ENCODE measurements around the gene RACK1.
"Not testable (repeated sequence)": the region's sequence is repeated elsewhere in the genome, so short reads cannot be mapped to it uniquely, and the experiment has no call there.

The RACK1 gene

DNA sequence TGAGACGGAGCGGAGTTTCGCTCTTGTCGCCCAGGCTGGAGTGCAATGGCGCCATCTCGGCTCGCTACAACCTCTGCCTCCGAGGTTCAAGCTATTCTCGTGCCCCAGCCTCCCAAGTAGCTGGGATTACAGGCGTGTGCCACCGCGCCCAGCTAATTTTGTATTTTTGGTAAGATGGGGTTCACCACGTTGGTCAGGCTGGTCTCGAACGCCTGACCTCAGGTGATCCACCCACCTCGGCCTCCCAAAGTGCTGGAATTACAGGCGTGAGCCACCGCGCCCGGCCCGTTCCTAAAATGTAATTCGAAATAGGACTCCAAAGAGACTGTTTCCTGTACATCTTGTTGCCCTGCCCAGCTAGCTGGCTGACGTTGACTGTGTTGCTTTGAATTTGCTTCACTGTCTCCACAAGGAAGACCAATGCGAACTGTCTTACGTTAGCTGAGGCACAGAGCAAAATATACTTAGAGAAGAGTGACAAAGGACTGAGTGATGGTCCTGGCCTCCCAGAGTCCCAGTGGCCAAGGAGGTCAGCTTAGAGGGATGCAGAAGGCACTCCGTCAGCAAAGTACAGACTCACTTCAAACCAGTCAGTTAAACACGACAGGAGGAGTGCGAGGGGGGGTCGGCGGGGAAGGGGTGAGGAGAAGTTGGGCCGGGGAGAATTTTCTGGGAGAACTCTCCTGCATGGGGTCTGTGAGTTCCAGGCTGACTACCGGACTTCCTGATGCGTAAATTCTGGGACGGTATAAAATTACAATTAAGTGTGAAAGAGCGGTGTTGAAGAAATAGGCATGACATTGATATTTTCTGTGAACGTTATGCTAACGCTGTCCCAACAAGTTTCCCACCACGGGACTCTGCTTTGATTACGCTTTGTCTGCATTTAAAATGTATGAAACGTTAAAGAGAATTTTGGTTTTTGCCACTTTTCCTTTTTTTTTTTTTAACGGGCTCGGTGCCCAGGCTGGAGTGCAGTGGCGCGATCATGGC lies 27.4 kb downstream of the RACK1 start:
- DNase-seq (ENCODE audit: low spot score) = peak; percentile 57

DNA sequence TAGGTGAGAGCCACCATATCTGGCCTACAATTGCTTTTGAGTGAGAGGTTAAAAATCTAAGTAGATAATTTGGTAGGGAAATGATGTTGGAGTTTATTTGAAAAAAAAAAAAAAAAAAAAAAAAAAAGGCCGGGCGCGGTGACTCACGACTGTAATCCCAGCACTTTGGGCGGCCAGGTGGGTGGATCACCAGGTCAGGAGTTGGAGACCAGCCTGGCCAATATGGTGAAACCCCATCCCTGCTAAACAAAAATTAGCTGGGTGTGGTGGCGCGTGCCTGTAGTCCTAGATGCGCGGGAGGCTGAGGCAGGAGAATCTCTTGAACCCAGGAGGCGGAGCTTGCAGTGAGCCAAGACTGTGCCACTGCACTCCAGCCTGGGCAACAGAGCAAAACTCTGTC lies 29.5 kb downstream of the RACK1 start:
- not testable (repeated sequence) for DNase-seq (ENCODE audit: low spot score)

DNA sequence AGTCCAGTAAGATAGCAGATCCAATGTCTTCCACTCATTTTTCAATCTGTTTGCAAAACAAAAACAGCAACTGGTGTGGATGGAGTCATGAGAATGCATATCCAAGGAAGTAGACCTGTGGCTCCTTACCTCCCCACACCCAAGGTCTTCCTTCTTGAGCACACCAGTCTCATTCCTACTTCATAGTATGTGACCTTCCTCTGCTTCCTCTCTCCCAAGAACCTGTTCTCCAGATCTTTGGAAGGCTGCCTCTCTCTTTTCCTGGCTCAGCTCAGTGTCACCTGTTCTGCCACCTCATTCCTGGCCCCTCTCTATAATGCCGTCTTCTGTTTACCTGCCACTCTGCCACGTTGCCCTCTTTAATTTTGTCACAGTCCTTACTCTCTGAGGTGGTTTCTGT lies 30.8 kb downstream of the RACK1 start:
- DNase-seq (ENCODE audit: low spot score) = no peak

DNA sequence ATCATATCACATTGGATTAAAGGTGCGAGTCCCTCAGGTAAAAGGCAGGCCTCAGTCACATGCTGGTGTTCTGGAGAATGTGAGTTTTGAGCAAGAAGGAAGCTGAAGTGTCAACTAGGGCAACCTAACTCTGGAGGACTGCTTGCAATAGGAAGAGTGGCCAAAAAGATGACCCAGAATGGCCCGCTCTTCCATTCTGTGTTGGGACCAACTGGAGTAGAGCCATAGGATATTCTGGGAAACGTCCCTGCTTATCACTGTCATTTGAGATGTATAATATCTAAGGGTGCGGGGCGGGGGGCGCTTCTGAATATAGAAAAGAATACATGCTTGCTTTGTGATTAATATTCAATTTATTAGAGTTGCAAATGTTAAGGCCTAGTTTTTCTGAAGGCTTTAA lies 31.6 kb downstream of the RACK1 start:
- DNase-seq (ENCODE audit: low spot score) = no peak

DNA sequence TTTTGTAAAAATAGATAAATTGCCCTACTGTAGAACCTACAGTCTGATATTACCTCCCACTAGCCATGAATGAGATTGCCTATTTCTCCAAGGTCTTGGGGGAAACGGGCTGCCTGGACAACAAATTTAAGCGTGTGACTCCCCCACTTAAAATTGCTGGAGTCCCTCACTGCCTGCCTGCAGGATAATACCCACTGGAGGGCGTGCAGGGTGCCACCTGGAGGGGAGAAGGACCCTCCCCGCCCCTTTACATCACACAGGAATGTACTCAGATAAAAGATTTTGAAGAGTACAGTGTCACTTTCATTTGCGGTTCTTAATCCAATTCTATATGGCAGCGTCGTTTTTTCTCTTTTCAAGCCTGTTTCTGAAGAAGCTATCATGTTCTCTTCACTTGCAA lies 32.5 kb downstream of the RACK1 start:
- DNase-seq (ENCODE audit: low spot score) = no peak

DNA sequence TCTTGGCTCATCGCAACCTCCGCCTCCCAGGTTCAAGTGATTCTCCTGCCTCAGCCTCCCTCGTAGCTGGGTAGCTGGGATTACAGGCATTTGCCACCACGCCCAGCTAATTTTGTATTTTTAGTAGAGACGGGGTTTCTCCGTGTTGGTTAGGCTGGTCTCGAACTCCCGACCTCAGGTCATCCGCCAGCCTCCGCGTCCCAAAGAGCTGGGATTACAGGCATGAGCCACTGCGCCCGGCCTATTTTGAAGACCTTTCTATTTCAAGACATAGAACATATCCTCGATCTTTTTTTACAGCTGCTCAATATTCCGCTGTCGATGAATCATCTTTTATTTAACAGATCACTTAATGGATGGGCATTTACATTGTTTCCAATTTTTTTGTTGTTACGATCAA lies 33.0 kb downstream of the RACK1 start:
- DNase-seq (ENCODE audit: low spot score) = not testable (repeated sequence)

DNA sequence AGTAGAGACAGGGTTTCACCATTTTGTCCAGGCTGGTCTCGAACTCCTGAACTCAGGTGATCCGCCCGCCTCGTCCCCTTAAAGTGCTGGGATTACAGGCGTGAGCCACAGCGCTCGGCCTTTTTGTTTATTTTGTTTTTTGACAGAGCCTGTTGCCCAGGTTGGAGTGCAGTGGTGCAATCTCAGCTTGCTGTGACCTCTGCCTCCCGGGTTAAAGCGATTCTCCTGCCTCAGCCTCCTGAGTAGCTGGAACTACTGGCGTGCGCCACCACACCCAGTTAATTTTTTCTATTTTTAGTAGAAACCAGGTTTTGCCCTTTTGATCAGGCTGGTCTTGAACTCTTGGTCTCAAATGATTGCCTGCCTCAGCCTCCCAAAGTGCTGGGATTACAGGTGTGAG lies 33.6 kb downstream of the RACK1 start:
- not testable (repeated sequence) for DNase-seq (ENCODE audit: low spot score)

DNA sequence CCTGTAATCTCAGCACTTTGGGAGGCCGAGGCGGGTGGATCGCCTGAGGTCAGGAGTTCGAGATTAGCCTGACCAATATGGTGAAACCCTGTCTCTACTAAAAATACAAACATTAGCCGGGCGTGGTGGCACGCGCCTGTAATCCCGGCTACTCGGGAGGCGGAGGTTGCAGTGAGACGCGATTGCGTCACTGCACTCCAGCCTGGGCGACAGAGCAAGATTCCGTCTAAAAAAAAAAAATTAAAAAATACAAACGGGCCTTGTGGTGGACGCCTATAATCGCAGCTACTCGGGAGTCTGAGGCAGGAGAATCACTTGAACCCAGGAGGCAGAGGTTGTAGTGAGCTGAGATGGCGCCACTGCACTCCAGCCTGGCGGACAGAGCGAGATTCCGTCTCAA lies 34.7 kb downstream of the RACK1 start:
- not testable (repeated sequence) for DNase-seq (ENCODE audit: low spot score)

DNA sequence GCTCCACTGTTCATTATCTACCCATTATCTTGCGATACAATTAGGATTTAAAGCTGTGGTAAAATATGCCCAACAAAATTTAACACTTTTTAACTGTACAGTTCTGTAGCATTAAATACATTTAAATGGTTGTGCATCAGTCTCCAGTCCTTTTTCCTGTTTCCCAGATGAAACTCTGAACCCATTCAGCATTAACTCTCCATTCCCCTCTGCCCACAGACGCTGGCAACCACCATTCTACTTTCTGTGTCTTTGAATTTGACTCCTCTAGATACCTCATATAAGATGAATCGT lies 35.8 kb downstream of the RACK1 start:
- no peak for DNase-seq (ENCODE audit: low spot score)

DNA sequence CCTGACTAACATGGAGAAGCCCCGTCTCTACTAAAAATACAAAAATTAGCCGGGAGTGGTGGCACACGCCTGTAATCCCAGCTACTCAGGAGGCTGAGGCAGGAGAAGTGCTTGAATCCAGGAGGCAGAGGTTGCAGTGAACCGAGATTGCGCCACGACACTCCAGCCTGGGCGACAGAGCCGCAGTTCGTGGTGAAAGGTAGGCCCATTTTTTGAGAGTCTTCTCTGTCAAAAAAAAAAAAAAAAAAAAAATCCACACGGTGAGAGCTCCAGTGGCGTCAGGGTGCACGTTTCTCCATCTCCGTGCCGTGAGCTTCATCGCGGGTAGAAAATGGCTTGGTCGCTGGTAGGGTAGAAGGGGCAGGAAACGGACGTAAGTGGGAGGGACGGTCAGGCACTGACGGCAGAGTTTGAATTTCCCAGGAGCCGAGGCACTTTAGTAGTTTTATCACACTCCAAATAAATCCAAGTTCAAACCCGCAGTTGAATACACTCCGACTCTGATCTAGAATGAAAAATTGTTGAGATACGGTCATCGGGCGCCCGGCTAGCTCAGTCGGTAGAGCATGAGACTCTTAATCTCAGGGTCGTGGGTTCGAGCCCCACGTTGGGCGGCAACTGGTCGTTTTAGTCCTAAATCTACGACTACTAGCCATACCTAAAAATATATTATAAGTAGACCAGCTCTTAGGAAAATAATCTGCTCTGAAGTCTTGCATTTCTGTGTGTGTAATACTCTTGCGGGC lies 36.3 kb downstream of the RACK1 start:
- peak; percentile 91 for DNase-seq (ENCODE audit: low spot score)

DNA sequence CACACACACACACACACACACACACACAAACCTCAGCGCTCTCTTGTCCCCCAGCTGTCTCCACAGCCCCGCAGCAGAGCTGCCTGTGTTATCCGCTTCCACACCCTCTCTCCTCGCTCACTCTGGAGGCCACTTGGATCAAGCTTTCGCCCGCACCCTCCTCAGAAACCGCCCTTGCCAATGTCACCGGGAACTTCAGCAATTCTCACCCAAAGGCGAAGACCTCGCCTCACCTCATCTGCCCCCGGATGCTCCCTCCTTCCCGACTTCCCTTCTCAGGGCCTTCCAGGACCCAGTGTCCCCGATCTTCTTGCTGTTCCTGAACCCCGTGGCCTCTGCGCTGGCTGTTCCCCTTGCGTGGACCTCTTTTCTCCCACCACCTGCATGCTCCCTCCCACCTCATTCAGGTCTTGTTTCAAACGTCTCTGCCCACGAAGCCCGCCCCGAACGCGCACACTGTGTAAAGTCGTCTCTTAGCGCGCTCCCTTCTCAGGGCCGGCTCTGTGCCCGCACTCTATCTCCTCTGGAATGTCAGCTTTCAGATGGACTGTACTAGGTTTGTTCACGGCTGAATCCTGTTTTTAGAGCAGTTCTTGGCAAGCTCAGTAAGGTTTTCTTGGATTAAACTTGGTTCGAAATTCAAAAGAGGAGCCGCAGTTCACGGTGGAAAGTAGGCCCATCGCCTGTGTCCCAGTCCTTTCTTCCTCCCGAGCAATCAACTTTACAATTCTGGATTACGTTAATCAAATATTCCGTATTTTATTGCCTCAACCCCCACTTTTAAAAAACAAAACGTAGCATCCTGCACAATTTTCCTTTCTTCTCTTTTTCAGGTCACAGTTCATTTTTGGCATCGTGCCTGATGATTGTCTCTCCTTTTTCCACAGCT lies 37.7 kb downstream of the RACK1 start:
- peak; percentile 43 for DNase-seq (ENCODE audit: low spot score)

DNA sequence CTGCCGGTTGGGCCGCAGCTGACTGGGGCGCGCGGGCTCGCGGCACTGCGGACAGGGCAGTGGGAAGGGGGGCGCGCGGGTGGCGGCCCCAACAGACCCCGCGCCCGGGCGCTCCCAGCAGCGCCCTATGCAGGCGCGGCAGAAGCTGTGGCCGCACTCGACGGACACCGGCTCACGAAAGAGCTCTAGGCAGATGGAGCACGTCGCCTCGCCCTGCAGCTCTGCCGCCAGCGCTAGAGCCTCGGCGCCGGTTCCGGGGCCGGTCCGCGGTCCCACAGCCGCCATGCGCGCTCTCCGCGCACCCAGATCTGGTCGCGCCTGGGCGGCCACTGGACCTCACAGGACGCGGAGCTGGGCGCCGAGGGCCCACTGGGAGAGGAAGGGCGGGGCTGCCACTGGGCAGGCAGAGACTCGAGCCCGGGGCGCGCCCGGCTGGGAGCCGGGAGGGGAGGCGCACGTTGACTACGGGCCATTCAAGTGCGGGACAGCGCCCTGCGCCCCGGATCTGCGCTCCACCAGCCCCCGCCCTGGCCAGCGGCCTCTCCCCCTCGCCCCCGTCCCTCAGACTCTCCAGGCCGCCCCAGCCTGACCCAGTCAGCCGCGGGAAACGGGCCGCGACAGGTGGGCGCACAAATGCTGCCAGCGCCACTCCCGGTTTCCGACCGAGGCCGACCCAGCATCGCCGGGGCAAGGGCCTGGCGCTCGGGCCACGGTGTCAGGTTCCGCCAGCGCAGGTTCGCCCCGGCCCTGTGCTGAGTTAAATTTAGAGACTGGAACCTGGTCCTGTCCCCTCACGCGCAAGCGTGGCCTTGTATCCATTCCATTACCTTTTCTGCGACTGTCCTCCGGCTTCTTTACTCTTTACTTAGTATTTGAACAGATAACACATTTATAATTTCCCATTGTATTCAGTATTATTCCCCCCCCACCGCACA lies 38.6 kb downstream of the RACK1 start, which contains the start of gene TRIM7:
Gene TRIM7, minus strand, starts transcription at position 371 of the 935 bp plus-strand sequence. Its CDS starts 86 bp downstream, at position 285.
- no peak for DNase-seq (ENCODE audit: low spot score)

DNA sequence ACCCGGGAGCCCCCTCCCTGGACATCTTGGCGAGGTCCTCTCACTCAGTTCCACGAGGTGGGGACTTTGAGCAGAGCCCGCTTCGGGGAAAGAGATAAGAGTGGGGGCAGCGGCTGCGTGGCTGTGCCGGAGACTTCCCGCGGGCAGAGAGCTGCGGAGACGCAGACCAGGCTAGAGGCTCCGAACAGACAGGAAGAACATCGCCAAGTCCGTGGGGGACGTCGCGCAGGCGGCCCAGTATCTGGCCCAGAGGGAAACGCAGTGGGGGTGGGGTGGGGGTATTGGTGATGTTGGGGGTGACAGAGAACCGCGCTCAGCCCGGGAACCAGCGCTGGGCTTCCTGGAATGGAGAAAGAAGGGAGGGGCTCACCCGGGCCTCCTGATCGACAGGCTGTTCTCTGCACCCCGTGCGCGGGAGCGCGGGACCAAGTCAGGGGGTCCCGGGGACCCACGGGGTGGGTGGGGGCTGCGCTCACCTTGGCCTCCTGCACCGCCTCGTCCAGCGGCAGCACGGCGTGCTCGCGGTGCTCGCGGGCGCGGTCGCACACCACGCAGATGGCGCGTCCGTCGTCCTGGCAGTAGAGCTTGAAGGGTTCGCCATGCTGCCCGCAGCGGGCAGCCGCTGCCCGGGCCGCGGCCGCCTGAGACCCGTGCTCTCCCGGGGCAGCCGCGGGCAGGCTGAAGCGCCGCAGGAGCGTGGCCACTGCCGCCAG lies 39.4 kb downstream of the RACK1 start:
- no peak for DNase-seq (ENCODE audit: low spot score)

DNA sequence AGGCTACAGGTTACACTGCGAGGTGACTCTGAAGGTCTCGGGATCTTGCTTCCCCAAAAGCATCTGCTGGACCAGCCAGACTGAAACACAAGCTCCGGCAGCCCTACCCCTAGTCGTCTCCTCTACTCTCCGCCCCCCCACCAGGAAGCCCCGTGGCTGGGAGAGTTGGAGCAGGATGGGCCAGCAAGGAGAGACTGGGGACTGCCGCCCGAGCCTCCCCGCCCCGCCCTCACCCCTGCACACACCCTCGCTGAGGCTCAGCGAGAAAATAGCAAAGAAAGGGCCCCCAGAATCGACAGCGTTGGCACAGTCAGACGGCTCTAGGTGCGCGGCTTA lies 40.0 kb downstream of the RACK1 start:
- DNase-seq (ENCODE audit: low spot score) = no peak

DNA sequence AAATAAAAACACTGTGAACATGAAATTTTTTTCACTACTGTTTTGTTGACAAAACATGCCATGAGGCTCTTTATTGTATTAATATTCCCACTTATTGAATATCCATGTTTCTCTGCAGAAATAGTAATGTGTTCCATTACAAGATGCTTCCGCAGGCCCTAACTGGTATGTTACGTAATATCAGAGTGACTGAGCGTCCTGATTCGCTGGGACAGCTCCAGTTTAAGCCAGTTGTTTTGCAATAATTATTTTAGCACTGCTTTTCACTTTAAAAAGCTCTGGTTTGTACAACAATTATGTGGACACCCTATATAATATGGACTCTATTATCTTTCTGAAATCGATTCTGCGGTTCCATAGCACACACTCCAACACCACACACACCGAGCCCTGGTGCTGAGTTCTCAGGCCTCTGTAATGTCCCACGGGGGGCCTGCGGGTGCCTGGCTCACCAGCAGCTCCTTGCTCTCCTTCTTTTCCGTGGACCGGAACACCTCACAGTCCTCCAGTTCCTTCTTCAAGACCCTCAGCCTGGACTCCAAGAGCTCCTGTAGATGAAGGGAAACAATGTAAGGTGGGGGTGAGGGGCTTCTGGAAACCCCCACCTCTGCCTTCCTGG lies 40.5 kb downstream of the RACK1 start:
- DNase-seq (ENCODE audit: low spot score) = no peak

DNA sequence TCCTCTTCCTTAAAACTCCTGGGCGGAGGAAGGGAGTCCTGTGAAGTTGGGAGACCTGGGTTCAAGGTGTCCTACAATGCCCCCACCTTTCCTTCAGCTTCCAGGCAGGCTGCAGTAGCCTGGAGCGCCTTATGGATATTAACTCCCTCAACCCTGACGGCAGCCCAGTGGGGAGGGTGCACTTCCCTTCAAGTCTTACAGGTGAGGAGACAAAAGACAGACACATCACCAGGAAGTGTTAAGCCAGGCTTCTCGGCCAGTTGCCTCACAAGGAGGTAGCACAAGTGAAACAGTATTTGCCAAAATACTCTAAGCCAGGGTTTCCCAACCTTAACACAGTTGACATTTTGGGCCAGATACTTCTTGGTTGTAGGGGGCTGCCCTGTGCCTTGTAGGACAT lies 42.9 kb downstream of the RACK1 start:
- no peak for DNase-seq (ENCODE audit: low spot score)

DNA sequence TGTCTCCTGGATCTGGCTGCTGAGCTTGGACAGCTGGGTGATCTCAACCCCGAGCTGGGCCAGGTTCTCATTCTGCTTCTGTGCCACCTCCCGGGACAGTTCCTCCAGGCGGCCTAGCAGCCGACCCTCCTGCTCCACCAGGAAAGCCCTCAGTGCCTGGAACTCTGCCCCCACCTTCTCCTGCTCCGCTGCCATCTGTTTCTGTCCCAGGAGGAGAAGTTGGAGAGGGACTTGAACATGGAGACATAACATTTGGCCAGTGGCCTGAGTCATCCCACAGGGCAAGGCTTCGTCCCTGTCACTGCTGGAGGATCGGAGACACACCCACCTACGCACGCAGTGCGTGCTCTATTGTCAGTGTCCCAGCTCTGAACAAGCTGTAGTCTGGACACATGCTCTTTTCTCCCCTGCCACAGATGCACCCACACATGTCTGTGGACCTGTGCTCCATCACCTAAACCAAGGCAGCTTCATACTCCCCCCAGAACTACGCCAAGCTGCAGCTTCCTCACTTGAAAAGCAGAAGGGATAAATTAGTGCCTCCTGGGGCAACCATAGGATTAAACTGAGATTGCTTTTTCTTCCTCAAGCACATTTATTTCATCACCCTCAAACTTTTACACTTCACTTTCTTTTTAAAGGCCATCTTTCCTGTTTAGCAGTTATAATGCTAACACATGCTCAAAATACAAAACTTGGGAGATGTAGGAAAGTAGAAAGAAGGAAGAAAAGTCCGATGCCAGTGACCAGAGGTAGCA lies 43.6 kb downstream of the RACK1 start:
- no peak for DNase-seq (ENCODE audit: low spot score)

DNA sequence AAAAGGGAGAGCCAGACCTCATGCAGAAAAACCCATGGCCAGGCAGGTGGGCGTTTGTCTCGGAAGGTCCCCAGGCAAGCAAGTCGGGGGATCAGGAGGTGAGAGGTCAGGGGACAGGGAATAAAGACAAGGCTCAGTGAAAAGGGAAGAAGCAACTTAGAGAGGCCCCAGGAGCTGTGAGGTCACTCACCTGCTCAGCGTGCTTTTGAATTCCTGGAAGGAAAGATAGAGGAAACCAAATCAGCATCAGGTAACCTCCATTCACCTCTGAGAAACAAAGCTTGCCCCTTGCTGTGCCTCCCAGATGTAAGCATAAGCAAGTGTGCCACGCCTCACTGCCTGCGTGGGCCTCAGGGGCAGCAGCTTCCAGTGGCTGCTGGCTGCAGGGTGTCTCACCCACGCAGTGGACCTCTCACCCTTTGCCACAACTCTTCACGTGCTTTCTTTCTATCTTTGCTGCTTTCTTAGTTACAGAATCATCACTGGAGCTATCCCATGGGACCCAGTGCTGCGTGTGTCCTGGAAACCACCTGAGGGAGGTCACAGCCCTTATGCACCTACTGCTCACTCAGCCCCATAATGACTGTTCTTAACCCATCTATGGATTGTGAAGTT lies 44.7 kb downstream of the RACK1 start:
- DNase-seq (ENCODE audit: low spot score) = no peak

Data from cerebellar cortex (tissue), 1 donor.